ENCODE data around the gene FAAP20.

The FAAP20 gene

GRCh38 chr1:2233468-2233867 is 38.9 kb upstream of the FAAP20 start:
- DNase-seq: no peak
- Histone ChIP-seq H3K4me2 (ENCODE audit: insufficient read depth, low read length) (peak overlapping the region; percentile 38), H3K4me3 (ENCODE audit: low read depth in 1 of 2, low read length in 2 of 2) (no peak overlapping the region), H3K9ac (ENCODE audit: low read depth, low read length) (no peak overlapping the region), H3K27ac (ENCODE audit: low read length) (no peak overlapping the region), H3K79me2 (ENCODE audit: insufficient read depth, low read length) (peaks cover 96% of the 10 kb centered on the region), H4K20me1 (ENCODE audit: insufficient read depth, low read length) (peaks cover 97% of the 10 kb centered on the region), H2AFZ (ENCODE audit: low read depth, low read length) (no peak overlapping the region), H3K27me3 (ENCODE audit: insufficient read depth, low read length, poor library complexity) (peaks cover 7% of the 10 kb centered on the region), H3K36me3 (ENCODE audit: insufficient read depth, low read length) (peaks cover 18% of the 10 kb centered on the region; the same call in 1 of the 2 replicates), H3K4me1 (ENCODE audit: insufficient read depth, low read length) (peaks cover 55% of the 10 kb centered on the region), H3K9me3 (ENCODE audit: insufficient read depth, low read length, severe bottlenecking) (no peaks in the 10 kb centered on the region)
- ATAC-seq (ENCODE audit: insufficient read depth, low read depth): no peak
- TF ChIP-seq EZH2 (IDR thresholded peaks at IDR 0.05; ENCODE audit: borderline replicate concordance, low read depth, low read length, severe bottlenecking) (no peak), CTCF (IDR thresholded peaks at IDR 0.05; ENCODE audit: borderline replicate concordance, extremely low read depth, low read length, poor library complexity, severe bottlenecking) (no peak)

GRCh38 chr1:2232916-2233438 is 38.4 kb upstream of the FAAP20 start:
- Histone ChIP-seq H4K20me1 (ENCODE audit: insufficient read depth, low read length) (peaks cover 92% of the 10 kb centered on the region), H3K4me1 (ENCODE audit: insufficient read depth, low read length) (peaks cover 55% of the 10 kb centered on the region), H3K79me2 (ENCODE audit: insufficient read depth, low read length) (peaks cover 91% of the 10 kb centered on the region), H3K27ac (ENCODE audit: low read length) (no peak overlapping the region), H3K9me3 (ENCODE audit: insufficient read depth, low read length, severe bottlenecking) (no peaks in the 10 kb centered on the region), H3K36me3 (ENCODE audit: insufficient read depth, low read length) (peaks cover 18% of the 10 kb centered on the region; the same call in 1 of the 2 replicates), H3K9ac (ENCODE audit: low read depth, low read length) (no peak overlapping the region), H3K4me2 (ENCODE audit: insufficient read depth, low read length) (peak overlapping the region; percentile 78; the same call in 1 of the 2 replicates), H3K4me3 (ENCODE audit: low read depth in 1 of 2, low read length in 2 of 2) (no peak overlapping the region), H2AFZ (ENCODE audit: low read depth, low read length) (no peak overlapping the region), H3K27me3 (ENCODE audit: insufficient read depth, low read length, poor library complexity) (peaks cover 7% of the 10 kb centered on the region)
- DNase-seq (no peak), ATAC-seq (ENCODE audit: insufficient read depth, low read depth) (no peak)
- TF ChIP-seq EZH2 (IDR thresholded peaks at IDR 0.05; ENCODE audit: borderline replicate concordance, low read depth, low read length, severe bottlenecking) (no peak), CTCF (IDR thresholded peaks at IDR 0.05; ENCODE audit: borderline replicate concordance, extremely low read depth, low read length, poor library complexity, severe bottlenecking) (no peak)

GRCh38 chr1:2232255-2232915 is 37.8 kb upstream of the FAAP20 start:
- no peak overlapping the region for H3K27ac ChIP-seq (ENCODE audit: low read length)
- TF ChIP-seq EZH2 (IDR thresholded peaks at IDR 0.05; ENCODE audit: borderline replicate concordance, low read depth, low read length, severe bottlenecking) (no peak), CTCF (IDR thresholded peaks at IDR 0.05; ENCODE audit: borderline replicate concordance, extremely low read depth, low read length, poor library complexity, severe bottlenecking) (no peak)
- H3K27me3 ChIP-seq (ENCODE audit: insufficient read depth, low read length, poor library complexity): peaks cover 7% of the 10 kb centered on the region
- peak overlapping the region; percentile 78 for H3K4me2 ChIP-seq (ENCODE audit: insufficient read depth, low read length)
- H3K9ac ChIP-seq (ENCODE audit: low read depth, low read length): peak overlapping the region; percentile 78; the same call in 1 of the 2 replicates
- peaks cover 56% of the 10 kb centered on the region for H3K4me1 ChIP-seq (ENCODE audit: insufficient read depth, low read length)
- no peaks in the 10 kb centered on the region for H3K9me3 ChIP-seq (ENCODE audit: insufficient read depth, low read length, severe bottlenecking)
- peaks cover 86% of the 10 kb centered on the region for H4K20me1 ChIP-seq (ENCODE audit: insufficient read depth, low read length)
- peak overlapping the region in 1 of 2 experiments; percentile 91; a peak in 2 of 4 replicates for H3K4me3 ChIP-seq (ENCODE audit: low read depth in 1 of 2, low read length in 2 of 2)
- H3K36me3 ChIP-seq (ENCODE audit: insufficient read depth, low read length): peaks cover 18% of the 10 kb centered on the region; the same call in 1 of the 2 replicates
- no peak overlapping the region for H2AFZ ChIP-seq (ENCODE audit: low read depth, low read length)
- ATAC-seq (ENCODE audit: insufficient read depth, low read depth) (no peak), DNase-seq (no peak)
- peaks cover 85% of the 10 kb centered on the region for H3K79me2 ChIP-seq (ENCODE audit: insufficient read depth, low read length)

All from DND-41 (cell line).